Karpas-422 (cell line): Measurements from ENCODE around the gene GPC6. TPM values are rescaled to one million over a fixed set of nuclear protein-coding genes. Genes with fewer than 3 reads are reported as not detected.
A peak's percentile ranks its signal among the peaks of the same experiment; 100 is the strongest.

Source experiments
- DNase-seq: peaks from one replicate; pipeline ENCODE4 v3.0.0-alpha.2; 2015
- H2AFZ ChIP-seq: fragments of 200-600 bp; sonication (generic); 2 replicates; pipeline ENCODE4 v1.6.1; 2014; ENCODE audit warnings: antibody characterized with exemption, low read length, mixed read lengths
- H3K27ac ChIP-seq: fragments of 200-600 bp; sonication (generic); 2 replicates; pipeline ENCODE4 v1.5.1; 2014; ENCODE audit warnings: mild to moderate bottlenecking, low read length, moderate library complexity
- H3K27me3 ChIP-seq: fragments of 200-600 bp; sonication (generic); 2 replicates; pipeline ENCODE4 v1.6.1; 2014; ENCODE audit warnings: low read length, mixed read lengths
- H3K36me3 ChIP-seq: fragments of 200-600 bp; sonication (generic); 2 replicates; pipeline ENCODE4 v1.6.1; 2014; ENCODE audit warnings: low read length, mixed read lengths; ENCODE audit not compliant: insufficient read depth
- H3K4me1 ChIP-seq: fragments of 200-600 bp; sonication (generic); 2 replicates; pipeline ENCODE4 v1.6.1; 2014; ENCODE audit warnings: mild to moderate bottlenecking, low read length, mixed read lengths
- H3K4me2 ChIP-seq: fragments of 200-600 bp; sonication (generic); 2 replicates; pipeline ENCODE4 v1.6.1; 2014; ENCODE audit warnings: low read length, low read depth, mild to moderate bottlenecking; ENCODE audit not compliant: poor library complexity, severe bottlenecking
- H3K4me3 ChIP-seq: fragments of 200-600 bp; sonication (generic); 2 replicates; pipeline ENCODE4 v1.5.1; 2014; ENCODE audit warnings: mild to moderate bottlenecking, antibody characterized with exemption, low read length, mixed read lengths
- H3K79me2 ChIP-seq: fragments of 200-600 bp; sonication (generic); 2 replicates; pipeline ENCODE4 v1.6.1; 2014; ENCODE audit warnings: mild to moderate bottlenecking, low read length, mixed read lengths
- H3K9ac ChIP-seq: fragments of 200-600 bp; sonication (generic); 2 replicates; pipeline ENCODE4 v1.6.0; 2014; ENCODE audit warnings: low read length
- H3K9me2 ChIP-seq: fragments of 200-600 bp; sonication (generic), shearing (Covaris generic); replicated peaks from 2 replicates; pipeline ENCODE4 v1.6.0; 2014; ENCODE audit warnings: mild to moderate bottlenecking, low read length, moderate library complexity; ENCODE audit not compliant: insufficient read depth
- H3K9me3 ChIP-seq: fragments of 300-700, 200-600 bp; sonication (generic); 2 replicates; pipeline ENCODE4 v1.6.1; 2014; ENCODE audit warnings: low read length, mixed read lengths
- H4K20me1 ChIP-seq: fragments of 200-600 bp; sonication (generic); 2 replicates; pipeline ENCODE4 v1.6.1; 2014; ENCODE audit warnings: mild to moderate bottlenecking, antibody characterized with exemption, low read length, low read depth; ENCODE audit not compliant: insufficient read depth
- total RNA-seq: library from RNA; depleted of rRNA; stranded (reverse); fragments of >200 nt; shearing (Covaris generic); gene quantifications from 2 replicates; pipeline ENCODE4 v1.2.3, GENCODE V29; 2014; ENCODE audit warnings: low replicate concordance

GPC6 gene
- total RNA-seq, 1 experiment from 2014 or later, result not detected

DNA sequence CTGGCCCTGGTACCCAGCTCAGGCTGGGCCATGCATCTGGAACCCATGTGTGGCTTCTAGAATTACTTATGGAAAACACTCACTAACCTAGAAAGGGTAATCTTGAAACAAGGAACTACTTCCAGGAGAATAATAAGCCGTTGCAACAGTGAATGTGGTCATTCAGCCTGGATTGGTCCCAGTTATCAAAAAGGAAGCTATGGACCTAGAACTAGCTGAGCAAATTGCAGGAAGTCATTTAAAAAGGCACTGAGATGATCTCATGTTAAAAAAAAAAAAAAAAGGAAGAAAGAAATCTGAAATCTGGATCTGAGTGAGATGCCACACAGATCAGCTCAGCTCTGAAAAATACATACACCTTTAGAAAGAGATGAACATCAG, 1193.3 kb downstream of the GPC6 start:
- Histone ChIP-seq H3K4me1 (no peaks in the 10 kb centered on the region), H3K79me2 (no peaks in the 10 kb centered on the region), H4K20me1 (no peaks in the 10 kb centered on the region), H3K9ac (no peak overlapping the region), H3K4me3 (no peak overlapping the region), H2AFZ (no peak overlapping the region), H3K4me2 (no peak overlapping the region), H3K9me3 (no peaks in the 10 kb centered on the region), H3K27me3 (no peaks in the 10 kb centered on the region), H3K9me2 (no peaks in the 10 kb centered on the region), H3K36me3 (no peaks in the 10 kb centered on the region), H3K27ac (no peak overlapping the region)
- DNase-seq, result no peak

DNA sequence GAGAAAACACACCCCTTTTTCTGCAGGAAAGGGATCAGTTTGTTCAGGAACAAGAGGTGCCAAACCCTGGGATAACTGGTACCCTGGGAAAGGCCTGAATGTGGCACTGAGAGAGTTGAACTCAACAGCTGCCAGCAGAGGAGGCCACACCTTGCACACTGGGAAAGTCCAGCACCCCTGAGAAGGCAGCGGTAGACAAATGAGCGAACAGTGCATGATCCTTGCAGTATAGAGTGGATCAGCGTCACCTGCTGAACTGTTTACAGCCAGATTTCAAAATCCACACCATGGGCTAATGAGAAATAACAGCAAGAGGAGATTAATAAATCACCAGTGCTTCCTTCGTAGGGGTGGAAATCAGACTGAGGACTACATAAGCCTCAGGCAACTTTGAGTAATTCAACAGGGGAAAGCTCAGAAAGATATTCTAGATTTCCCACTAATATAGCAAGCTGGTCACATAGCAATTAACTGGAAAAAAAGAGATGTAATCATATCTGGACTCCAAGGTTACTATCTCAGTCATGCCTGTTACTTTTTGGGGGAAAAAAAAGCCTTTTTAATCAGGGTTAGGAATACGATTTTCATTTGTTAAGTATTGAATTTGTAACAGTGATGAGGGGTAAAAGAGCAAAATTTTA, 1200.8 kb downstream of the GPC6 start:
- H3K9me3 ChIP-seq, result no peaks in the 10 kb centered on the region
- no peak overlapping the region for H2AFZ ChIP-seq

DNA sequence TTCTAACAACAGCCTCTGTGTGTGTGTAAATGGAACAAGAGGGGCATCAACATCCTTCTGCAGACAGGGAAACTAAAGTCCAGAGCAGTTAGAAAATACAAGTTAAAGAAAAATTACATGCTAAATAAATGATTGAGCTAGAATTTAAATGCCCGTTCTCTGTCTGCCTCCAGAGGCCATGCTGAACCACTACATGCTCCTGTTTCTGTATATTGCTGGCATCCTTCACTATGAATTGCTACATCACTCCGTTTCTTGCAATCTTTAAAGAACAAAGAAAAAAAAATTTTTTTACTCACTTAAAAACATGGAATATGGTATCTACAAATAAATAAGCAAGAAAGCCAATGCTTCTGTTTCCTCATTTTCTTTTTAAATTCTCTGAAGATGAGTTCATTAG, 1205.0 kb downstream of the GPC6 start:
- H3K79me2 ChIP-seq, result no peaks in the 10 kb centered on the region
- no peak overlapping the region for H3K27ac ChIP-seq
- no peaks in the 10 kb centered on the region for H3K36me3 ChIP-seq

More for the DNA sequence above, 1200.8 kb downstream of the GPC6 start:
- no peak overlapping the region for H3K4me2 ChIP-seq
- no peaks in the 10 kb centered on the region for H3K79me2 ChIP-seq
- H3K4me3 ChIP-seq, result no peak overlapping the region
- H3K9me2 ChIP-seq, result no peaks in the 10 kb centered on the region
- no peaks in the 10 kb centered on the region for H3K36me3 ChIP-seq
- H4K20me1 ChIP-seq, result no peaks in the 10 kb centered on the region
- no peak overlapping the region for H3K9ac ChIP-seq
- no peaks in the 10 kb centered on the region for H3K4me1 ChIP-seq
- no peak for DNase-seq
- H3K27ac ChIP-seq, result no peak overlapping the region
- H3K27me3 ChIP-seq, result no peaks in the 10 kb centered on the region

DNA sequence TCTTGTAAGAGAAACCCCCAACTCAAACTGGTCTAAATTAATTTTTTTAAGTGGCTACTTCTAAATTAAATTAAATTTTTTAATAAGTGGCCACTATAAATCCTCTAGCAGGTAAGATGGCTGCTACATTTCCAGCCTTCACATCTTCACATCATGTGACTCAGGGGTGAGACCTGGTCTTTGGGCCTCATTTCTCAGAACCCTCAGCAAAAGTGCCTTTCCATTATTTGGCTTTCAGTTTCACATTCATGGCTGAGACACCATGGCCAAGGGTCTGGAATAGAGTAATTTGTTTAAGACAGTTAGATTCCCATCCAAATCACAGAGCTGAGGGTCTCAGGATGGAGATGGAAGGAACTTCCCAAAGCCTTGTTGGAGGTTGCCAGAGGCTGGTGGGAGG, 1205.4 kb downstream of the GPC6 start:
- no peaks in the 10 kb centered on the region for H3K9me2 ChIP-seq
- H3K4me2 ChIP-seq, result no peak overlapping the region
- no peaks in the 10 kb centered on the region for H3K79me2 ChIP-seq
- H3K36me3 ChIP-seq, result no peaks in the 10 kb centered on the region
- H3K9me3 ChIP-seq, result no peaks in the 10 kb centered on the region
- no peak for DNase-seq
- H4K20me1 ChIP-seq, result no peaks in the 10 kb centered on the region
- no peak overlapping the region for H3K4me3 ChIP-seq
- H3K27me3 ChIP-seq, result no peaks in the 10 kb centered on the region
- H3K9ac ChIP-seq, result no peak overlapping the region
- H3K4me1 ChIP-seq, result no peaks in the 10 kb centered on the region
- no peak overlapping the region for H3K27ac ChIP-seq
- H2AFZ ChIP-seq, result no peak overlapping the region

More for the DNA sequence above, 1205.0 kb downstream of the GPC6 start:
- Histone ChIP-seq H3K9me2 (no peaks in the 10 kb centered on the region), H3K9ac (no peak overlapping the region), H3K27me3 (no peaks in the 10 kb centered on the region), H3K4me3 (no peak overlapping the region), H4K20me1 (no peaks in the 10 kb centered on the region), H3K9me3 (no peaks in the 10 kb centered on the region), H3K4me1 (no peaks in the 10 kb centered on the region), H2AFZ (no peak overlapping the region), H3K4me2 (no peak overlapping the region)
- no peak for DNase-seq

DNA sequence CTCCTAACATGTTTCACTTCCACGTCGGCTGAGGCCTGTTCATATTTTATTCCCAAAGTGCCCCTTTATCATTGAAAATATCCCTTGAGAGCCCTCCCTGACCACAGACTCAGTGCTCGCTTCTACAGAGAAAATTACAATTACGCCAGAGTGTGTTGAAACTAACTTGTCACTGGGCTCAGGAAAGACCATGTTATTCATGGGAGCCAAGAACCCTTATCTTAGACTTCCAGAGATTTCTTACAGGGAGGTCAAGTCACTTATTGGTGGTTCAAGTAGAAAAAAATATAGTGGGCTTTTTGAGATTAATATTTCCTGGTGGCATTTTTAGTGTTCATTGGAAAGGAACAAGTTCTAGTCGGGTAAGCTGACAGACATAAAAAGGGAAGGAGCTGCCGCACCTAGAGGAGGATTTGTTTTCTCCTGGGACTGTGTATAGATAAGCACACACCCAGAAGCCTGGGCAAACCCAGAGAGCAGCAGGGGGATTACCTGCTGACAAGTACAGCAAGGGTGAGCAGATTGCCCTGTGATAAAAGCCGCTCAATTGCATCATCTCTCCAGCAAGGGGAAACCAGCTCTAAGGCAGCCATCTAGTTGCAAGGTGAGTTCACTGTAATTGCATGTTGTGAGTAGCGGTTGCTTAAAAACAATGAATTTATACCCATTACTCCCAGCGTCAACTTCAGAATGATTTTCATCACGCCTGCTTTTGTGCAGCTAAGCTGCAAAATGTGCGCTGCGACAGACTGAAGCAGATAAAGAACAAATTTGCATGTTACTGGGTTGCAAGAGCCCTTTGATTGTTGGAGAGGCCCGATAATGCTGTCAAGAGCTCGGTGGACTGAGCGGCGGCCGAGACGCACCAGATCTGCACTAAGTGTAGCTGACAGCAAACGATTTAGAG, 1206.7 kb downstream of the GPC6 start:
- H3K36me3 ChIP-seq, result no peaks in the 10 kb centered on the region
- H3K9me3 ChIP-seq, result no peaks in the 10 kb centered on the region
- H3K4me2 ChIP-seq, result no peak overlapping the region
- no peaks in the 10 kb centered on the region for H3K4me1 ChIP-seq
- no peak overlapping the region for H2AFZ ChIP-seq
- no peaks in the 10 kb centered on the region for H4K20me1 ChIP-seq
- no peaks in the 10 kb centered on the region for H3K79me2 ChIP-seq
- H3K9ac ChIP-seq, result no peak overlapping the region
- no peaks in the 10 kb centered on the region for H3K27me3 ChIP-seq
- DNase-seq, result no peak
- no peak overlapping the region for H3K4me3 ChIP-seq
- no peak overlapping the region for H3K27ac ChIP-seq
- H3K9me2 ChIP-seq, result no peaks in the 10 kb centered on the region

DNA sequence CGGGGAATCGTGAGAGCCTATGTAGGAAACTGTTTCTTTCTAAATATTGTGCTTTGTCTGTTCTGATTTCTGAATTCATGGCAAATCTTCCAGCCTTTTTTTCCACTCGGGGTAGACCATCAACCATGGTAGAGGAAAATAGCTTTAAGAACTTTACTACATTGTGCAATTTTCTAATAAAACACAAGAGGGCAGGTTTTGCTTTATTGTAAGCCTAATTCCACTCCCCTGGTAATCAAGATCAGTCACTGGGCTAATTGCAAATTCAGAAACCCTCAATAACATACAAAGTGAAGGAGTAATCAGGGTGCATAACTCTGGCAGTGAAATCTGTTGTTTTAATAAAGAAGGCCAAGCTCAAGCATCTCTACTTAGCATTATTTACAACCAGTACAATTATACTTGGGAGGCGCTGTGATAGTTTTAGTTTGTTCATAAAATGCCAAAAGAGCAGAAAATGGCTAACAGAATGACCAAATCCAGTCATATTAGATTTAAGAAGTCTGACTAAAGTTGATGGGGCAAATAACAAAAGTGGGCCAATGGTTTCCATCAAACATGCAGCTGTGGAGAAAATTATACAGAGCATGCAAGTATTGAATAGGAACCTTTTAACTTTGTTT, 1209.1 kb downstream of the GPC6 start:
- no peak overlapping the region for H2AFZ ChIP-seq
- H3K27ac ChIP-seq, result no peak overlapping the region
- no peak overlapping the region for H3K4me3 ChIP-seq
- H3K9me2 ChIP-seq, result no peaks in the 10 kb centered on the region
- no peaks in the 10 kb centered on the region for H3K27me3 ChIP-seq
- no peaks in the 10 kb centered on the region for H4K20me1 ChIP-seq
- DNase-seq, result peak; percentile 84
- no peak overlapping the region for H3K9ac ChIP-seq
- no peaks in the 10 kb centered on the region for H3K4me1 ChIP-seq
- no peaks in the 10 kb centered on the region for H3K9me3 ChIP-seq
- H3K4me2 ChIP-seq, result no peak overlapping the region
- no peaks in the 10 kb centered on the region for H3K36me3 ChIP-seq
- H3K79me2 ChIP-seq, result no peaks in the 10 kb centered on the region

DNA sequence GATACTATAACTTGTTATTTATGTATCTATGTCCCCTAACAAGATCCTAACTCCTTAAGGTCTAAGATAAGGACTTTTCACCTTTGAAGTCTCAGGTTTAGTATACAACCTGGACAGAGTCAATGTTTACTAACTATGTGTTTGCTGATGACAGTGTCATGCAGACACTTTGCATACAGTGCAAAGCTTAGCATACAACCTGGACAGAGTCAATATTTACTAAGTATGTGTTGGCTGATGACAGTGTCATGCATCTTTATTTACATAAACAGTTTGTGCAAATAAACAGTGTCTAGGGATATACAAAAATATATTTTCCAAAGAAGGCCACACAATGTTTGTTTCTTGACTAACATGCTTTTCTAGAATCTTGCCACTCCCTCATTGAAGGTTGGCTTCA, 1218.2 kb downstream of the GPC6 start:
- H3K9me2 ChIP-seq, result no peaks in the 10 kb centered on the region
- no peak overlapping the region for H2AFZ ChIP-seq
- H3K9me3 ChIP-seq, result no peaks in the 10 kb centered on the region

DNA sequence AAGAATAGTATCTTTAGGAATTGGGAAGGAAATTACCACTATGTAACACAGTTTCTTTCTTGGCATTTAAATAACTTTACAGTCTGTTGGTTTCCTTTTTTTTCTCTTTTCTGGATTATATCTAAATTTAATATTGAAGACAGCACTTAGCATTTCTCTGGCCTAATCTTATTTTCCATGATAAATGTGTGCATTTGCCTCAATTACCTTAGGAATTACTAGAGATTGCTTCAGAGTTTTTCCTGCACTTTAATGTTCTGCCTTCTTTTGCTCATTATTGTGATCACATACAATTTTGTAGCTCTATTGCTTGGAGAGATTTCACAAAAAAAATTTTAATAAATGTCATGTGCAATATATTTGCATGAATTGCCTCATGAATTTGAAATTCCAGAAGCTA, 1227.7 kb downstream of the GPC6 start:
- H3K4me3 ChIP-seq, result no peak overlapping the region
- no peaks in the 10 kb centered on the region for H3K9me3 ChIP-seq
- no peak overlapping the region for H3K27ac ChIP-seq
- no peaks in the 10 kb centered on the region for H4K20me1 ChIP-seq
- H3K9ac ChIP-seq, result no peak overlapping the region
- 0 out of 2 replicates have a peak, but pooled peaks cover 2% of the 10 kb centered on the region for H3K27me3 ChIP-seq
- H3K36me3 ChIP-seq, result no peaks in the 10 kb centered on the region
- H2AFZ ChIP-seq, result no peak overlapping the region
- no peaks in the 10 kb centered on the region for H3K4me1 ChIP-seq
- no peak overlapping the region for H3K4me2 ChIP-seq
- H3K9me2 ChIP-seq, result no peaks in the 10 kb centered on the region
- no peaks in the 10 kb centered on the region for H3K79me2 ChIP-seq
- DNase-seq, result no peak

More for the DNA sequence above, 1218.2 kb downstream of the GPC6 start:
- no peak overlapping the region for H3K27ac ChIP-seq
- H3K27me3 ChIP-seq, result no peaks in the 10 kb centered on the region
- H3K4me3 ChIP-seq, result no peak overlapping the region
- no peaks in the 10 kb centered on the region for H3K36me3 ChIP-seq
- H4K20me1 ChIP-seq, result no peaks in the 10 kb centered on the region
- H3K4me2 ChIP-seq, result no peak overlapping the region
- no peak for DNase-seq
- H3K79me2 ChIP-seq, result no peaks in the 10 kb centered on the region
- no peak overlapping the region for H3K9ac ChIP-seq
- H3K4me1 ChIP-seq, result no peaks in the 10 kb centered on the region
